ENCODE measurements around the gene ADGB. TPM values are rescaled to one million over a fixed set of nuclear protein-coding genes. Genes with fewer than 3 reads are reported as not detected.
"Not testable (repeated sequence)": the region's sequence is repeated elsewhere in the genome, so short reads cannot be mapped to it uniquely, and the experiment has no call there.

Gene ADGB
- total and polyA plus RNA-seq, 3 donors from 2014 or later: 23.8 to 53.0 (median 28.8) TPM

DNA sequence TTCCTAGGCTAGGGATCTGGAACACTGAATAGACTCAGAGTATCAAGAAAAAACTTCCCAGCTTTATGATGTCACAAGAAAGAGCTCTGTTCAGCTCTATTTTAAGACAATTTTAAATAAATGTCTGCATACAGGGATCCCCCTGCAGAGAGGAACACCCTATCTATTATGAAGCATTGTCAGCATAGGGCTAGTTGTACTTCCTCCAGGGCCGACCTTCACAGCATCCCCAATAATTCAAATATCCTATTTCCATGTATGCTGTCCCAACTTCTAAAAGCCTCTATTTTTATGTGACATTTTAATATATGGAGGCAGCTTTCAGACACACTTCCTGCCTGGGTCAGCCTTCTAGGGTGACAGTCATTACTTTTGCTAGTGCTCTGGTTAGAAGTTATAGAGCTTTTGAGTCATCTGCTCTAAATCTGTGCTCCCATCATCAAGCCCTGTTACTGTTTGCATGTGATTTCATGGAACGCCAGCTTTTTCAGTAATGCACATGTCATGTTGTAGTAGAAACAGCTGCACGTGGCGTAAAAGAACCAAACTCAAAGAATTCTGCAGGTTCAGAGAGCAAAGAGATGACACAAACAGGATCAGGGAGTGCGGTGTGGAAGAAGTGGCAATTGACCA is 189.2 kb downstream of the ADGB start:
- WGBS, 2 donors: 67 to 84% methylated on average over 5 of the region's 5 CpGs
- no peaks in the 10 kb centered on the region for H3K36me3 ChIP-seq (ENCODE audit: low read depth, missing control alignments)
- DNase-seq: no peak
- H3K27ac ChIP-seq: no peak overlapping the region
- no peaks in the 10 kb centered on the region for H3K27me3 ChIP-seq
- H3K4me3 ChIP-seq: no peak overlapping the region
- H3K9me3 ChIP-seq: no peaks in the 10 kb centered on the region
- no peaks in the 10 kb centered on the region for H3K4me1 ChIP-seq
- TF ChIP-seq POLR2A (IDR thresholded peaks at IDR 0.05): no peak
- TF ChIP-seq, protein P1, sequence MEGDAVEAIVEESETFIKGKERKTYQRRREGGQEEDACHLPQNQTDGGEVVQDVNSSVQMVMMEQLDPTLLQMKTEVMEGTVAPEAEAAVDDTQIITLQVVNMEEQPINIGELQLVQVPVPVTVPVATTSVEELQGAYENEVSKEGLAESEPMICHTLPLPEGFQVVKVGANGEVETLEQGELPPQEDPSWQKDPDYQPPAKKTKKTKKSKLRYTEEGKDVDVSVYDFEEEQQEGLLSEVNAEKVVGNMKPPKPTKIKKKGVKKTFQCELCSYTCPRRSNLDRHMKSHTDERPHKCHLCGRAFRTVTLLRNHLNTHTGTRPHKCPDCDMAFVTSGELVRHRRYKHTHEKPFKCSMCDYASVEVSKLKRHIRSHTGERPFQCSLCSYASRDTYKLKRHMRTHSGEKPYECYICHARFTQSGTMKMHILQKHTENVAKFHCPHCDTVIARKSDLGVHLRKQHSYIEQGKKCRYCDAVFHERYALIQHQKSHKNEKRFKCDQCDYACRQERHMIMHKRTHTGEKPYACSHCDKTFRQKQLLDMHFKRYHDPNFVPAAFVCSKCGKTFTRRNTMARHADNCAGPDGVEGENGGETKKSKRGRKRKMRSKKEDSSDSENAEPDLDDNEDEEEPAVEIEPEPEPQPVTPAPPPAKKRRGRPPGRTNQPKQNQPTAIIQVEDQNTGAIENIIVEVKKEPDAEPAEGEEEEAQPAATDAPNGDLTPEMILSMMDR (IDR thresholded peaks at IDR 0.05): no peak
- intact Hi-C loops (cut with DNase I; ENCODE audit: low total_unique reads): no loop called here

DNA sequence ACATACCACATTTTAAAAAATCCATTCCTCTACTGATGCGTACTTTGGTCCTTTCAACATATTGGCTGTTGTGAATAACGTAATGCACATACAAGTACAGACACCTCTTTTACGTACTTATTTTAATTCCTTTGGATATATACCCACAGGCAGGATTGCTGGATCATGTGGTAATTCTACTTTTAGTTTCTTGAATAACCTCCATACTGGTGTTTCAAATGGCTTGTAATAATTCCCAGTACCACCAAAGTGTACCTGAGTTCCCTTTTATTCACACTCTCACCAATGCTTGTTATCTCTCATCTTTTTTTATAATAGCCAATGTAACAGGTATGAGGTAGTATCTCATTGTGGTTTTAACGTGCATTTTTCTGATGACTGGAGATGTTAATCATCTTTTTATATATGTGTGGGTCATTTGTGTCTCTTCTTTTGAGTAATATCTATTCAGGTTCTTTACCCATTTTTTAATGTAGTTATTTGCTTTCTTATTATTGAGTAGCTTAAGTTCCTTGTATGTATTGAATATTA is 191.9 kb downstream of the ADGB start:
- no peaks in the 10 kb centered on the region for H3K36me3 ChIP-seq (ENCODE audit: low read depth, missing control alignments)
- no peaks in the 10 kb centered on the region for H3K4me1 ChIP-seq
- no peak overlapping the region for H3K27ac ChIP-seq
- no peak for DNase-seq
- TF ChIP-seq, protein P1 (IDR thresholded peaks at IDR 0.05): no peak
- TF ChIP-seq POLR2A (IDR thresholded peaks at IDR 0.05): no peak
- 93 to 97% methylated on average over 4 of the region's 4 CpGs for whole genome bisulfite sequencing, 2 donors
- H3K4me3 ChIP-seq: no peak overlapping the region
- no peaks in the 10 kb centered on the region for H3K27me3 ChIP-seq
- intact Hi-C loops (cut with DNase I; ENCODE audit: low total_unique reads): no loop called here
- no peaks in the 10 kb centered on the region for H3K9me3 ChIP-seq

DNA sequence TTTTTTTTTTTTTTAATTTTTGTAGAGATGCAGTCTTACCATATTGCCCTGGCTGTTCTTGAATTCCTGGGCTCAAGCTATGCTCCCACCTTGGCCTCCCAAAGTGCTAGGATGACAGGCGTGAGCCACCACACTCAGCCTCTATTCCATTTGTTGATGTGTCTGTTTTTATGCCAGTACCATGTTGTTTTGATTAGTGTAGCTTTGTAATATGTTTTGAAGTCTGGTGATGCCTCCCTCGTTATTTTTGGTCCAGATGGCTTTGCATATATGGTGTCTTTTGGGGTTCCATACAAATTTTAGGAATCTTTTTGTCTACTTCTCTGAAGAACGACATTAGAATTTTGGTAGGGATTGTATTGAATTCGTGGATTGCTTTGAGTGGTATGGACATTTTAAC is 193.2 kb downstream of the ADGB start:
- Histone ChIP-seq H3K27me3 (no peaks in the 10 kb centered on the region), H3K4me1 (no peaks in the 10 kb centered on the region), H3K9me3 (no peaks in the 10 kb centered on the region), H3K27ac (no peak overlapping the region), H3K36me3 (ENCODE audit: low read depth, missing control alignments) (no peaks in the 10 kb centered on the region), H3K4me3 (no peak overlapping the region)
- DNase-seq: no peak
- intact Hi-C loops (cut with DNase I; ENCODE audit: low total_unique reads): no loop called here
- 82 to 85% methylated on average over 4 of the region's 4 CpGs for WGBS, 2 donors
- no peak for TF ChIP-seq POLR2A (IDR thresholded peaks at IDR 0.05)
- TF ChIP-seq, protein P1 (IDR thresholded peaks at IDR 0.05): no peak

DNA sequence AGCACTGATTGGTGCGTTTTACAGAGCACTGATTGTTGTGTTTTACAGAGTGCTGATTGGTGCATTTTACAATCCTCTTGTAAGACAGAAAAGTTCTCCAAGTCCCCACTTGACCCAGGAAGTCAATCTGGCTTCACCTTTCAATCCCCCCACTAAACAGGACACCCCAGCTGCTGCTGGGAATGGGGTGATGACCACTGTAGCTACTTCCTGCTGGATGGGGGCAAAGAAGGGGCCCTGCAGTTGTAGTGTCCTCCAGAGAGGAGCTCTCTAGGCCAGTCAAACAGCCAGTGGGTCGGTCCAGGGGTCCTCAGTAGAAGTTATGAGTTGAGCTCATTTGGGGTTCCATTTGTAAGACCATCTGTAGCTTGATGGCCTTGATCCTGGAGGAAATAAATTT is 194.4 kb downstream of the ADGB start:
- H3K27me3 ChIP-seq; DNase-seq; H3K36me3 ChIP-seq (ENCODE audit: low read depth, missing control alignments); H3K4me1 ChIP-seq; H3K9me3 ChIP-seq; intact Hi-C loops (cut with DNase I; ENCODE audit: low total_unique reads); H3K27ac ChIP-seq; H3K4me3 ChIP-seq: not testable (repeated sequence)
- 37 to 73% methylated on average over 2 of the region's 2 CpGs for WGBS, 2 donors

DNA sequence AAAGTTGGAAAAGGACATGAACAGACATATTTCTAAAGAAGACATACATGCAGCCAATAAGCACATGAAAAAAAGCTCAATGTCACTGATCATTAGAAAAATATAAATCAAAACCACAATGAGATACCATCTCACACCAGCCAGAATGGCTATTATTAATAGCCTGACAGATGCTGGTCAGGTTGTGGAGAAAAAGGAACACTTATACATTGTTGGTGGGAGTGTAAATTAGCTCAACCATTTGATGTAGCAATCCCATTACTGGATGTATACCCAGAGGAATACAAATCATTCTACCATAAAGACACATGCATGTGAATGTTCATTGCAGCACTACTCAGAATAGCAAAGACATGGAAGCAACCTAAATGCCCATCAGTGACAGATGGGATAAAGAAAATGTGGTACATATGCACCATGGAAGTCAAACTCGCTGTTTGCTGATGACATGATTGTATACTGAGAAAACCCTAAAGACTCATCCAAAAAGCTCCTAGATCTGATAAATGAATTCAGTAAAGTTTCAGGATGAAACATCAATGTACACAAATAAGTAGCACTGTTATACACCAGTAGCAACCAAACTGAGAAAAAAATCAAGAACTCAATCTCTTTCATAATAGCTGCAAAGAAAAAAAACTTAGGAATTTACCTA is 196.8 kb downstream of the ADGB start:
- H3K4me3 ChIP-seq: no peak overlapping the region
- H3K27ac ChIP-seq: no peak overlapping the region
- no peak for TF ChIP-seq POLR2A (IDR thresholded peaks at IDR 0.05)
- TF ChIP-seq, protein P1 (IDR thresholded peaks at IDR 0.05): no peak
- no peaks in the 10 kb centered on the region for H3K4me1 ChIP-seq
- 80 to 94% methylated on average over 1 of the region's 1 CpG for WGBS, 2 donors
- no peaks in the 10 kb centered on the region for H3K36me3 ChIP-seq (ENCODE audit: low read depth, missing control alignments)
- no peaks in the 10 kb centered on the region for H3K9me3 ChIP-seq
- intact Hi-C loops (cut with DNase I; ENCODE audit: low total_unique reads): no loop called here
- no peaks in the 10 kb centered on the region for H3K27me3 ChIP-seq
- DNase-seq: no peak

DNA sequence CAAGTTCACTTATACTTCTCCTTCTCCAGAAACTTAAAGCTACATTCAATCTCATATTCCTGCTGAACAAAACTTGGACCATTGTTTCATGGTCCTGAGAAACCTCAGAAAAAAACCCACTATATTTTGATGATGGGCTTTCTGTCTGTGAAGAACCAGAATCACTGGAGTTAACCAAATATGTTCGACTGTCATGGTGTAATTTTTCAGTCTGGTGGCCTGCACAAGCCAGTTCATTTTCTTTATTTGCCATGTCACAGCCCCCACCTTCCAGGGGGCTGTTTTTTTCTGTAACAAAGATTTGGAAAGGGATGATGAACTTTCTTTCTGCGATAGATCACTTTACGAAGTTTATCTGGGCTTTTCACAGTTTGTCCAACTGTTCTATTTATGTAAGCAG is 204.4 kb downstream of the ADGB start:
- H3K27ac ChIP-seq; H3K9me3 ChIP-seq; H3K4me1 ChIP-seq; H3K27me3 ChIP-seq; DNase-seq; H3K36me3 ChIP-seq (ENCODE audit: low read depth, missing control alignments); intact Hi-C loops (cut with DNase I; ENCODE audit: low total_unique reads): not testable (repeated sequence)
- 47 to 55% methylated on average over 3 of the region's 3 CpGs for WGBS, 2 donors
- peak overlapping the region; percentile 24 to 41 for H3K4me3 ChIP-seq
